Stimulated activated CD8-positive, alpha-beta memory T cell treated with anti-CD3 and anti-CD28 coated beads, Interleukin-12 subunit alpha, Interleukin-12 subunit beta, amount 100 ng/mL, for 24 hours (primary cell): ENCODE measurements around the gene ZNRF2.

Source experiments
- DNase-seq: peaks from one replicate; pipeline ENCODE4 v3.0.0-alpha.2; 2020; ENCODE audit errors: extremely low read depth

ZNRF2 gene

GRCh38 chr7:30321089-30321881, 36.9 kb downstream of the ZNRF2 start:
- no peak for DNase-seq

DNA sequence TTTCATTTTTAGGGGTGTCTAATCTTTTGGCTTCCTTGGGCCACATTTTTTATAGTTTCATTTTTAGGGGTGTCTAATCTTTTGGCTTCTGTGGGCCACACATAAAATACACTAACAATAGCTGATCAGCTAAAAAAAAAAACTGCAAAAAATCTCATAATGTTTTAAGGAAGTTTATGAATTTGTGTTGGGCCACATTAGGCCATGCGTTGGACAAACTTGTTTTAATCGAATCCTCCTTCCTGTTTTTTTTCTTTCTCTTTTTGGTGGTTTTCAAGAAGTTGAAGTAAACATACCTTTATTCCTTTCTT, 37.4 kb downstream of the ZNRF2 start:
- no peak for DNase-seq

GRCh38 chr7:30322271-30323005, 38.0 kb downstream of the ZNRF2 start:
- no peak for DNase-seq

- DNase-seq = no peak
Measured at GRCh38 chr7:30323006-30323355, 38.6 kb downstream of the ZNRF2 start.

- no peak for DNase-seq
Measured at GRCh38 chr7:30327813-30328212, 43.4 kb downstream of the ZNRF2 start.

GRCh38 chr7:30328381-30328780, 44.0 kb downstream of the ZNRF2 start:
- no peak for DNase-seq

DNA sequence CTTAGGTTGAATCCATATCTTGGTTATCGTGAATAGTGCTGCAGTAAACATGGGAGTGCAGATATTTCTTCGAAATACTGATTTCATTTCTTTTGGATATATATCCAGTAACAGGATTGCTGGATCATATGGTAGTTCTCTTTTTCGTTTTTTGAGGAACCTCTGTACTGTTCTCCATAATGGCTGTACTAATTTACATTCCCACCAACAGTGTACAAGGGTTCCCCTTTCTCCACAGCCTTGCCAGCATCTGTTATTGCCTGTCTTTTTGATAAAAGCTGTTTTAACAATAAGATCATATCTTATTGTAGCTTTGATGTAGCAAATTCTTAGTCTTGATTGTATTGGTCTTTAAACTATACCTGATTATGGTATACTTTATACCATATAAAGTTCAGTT, 45.3 kb downstream of the ZNRF2 start:
- no peak for DNase-seq

DNA sequence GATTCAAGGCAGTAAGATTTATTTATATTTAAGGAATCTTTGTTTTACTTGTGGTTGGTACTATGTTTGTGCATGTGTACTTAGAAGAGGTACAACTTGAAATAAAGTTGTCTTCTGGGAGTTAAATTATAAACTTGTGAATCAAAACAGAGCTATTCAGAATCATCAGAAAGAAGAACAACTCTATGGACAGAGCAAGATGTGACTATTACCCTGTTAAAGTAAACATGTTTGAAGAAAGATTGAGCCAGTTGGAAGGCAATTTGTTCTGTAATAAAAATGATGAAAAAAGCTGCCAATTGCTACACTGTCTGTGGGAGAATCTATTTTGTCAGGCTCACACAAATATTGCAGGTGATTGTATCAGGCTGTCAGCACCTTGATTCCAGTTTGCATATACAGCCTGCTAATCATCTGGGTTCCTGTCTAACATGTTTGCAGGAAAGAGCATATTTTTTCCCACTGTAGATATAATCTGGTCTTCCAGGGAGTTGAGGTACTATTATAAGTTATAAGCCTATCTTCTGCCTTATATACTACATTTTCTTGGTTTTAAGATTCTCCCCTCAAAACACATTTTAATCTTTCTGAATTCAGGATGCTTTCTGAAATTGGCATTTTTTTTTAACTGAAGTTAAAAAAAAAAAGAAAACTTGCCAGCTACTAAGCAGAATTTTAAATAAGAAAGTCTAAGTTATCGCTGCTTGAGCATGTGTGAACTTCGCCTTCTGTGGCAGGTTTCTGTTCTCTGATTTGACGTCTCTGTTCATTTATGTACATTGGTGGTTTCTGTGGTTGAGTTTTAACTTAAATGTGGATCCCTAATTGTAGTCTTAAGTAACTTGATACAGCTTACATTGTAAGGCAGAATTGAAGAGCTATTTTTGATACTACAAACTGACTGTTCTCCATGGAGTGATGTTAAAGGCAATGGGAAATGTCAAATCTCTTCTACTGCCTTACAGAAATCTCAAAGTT, 46.0 kb downstream of the ZNRF2 start:
- no peak for DNase-seq

DNA sequence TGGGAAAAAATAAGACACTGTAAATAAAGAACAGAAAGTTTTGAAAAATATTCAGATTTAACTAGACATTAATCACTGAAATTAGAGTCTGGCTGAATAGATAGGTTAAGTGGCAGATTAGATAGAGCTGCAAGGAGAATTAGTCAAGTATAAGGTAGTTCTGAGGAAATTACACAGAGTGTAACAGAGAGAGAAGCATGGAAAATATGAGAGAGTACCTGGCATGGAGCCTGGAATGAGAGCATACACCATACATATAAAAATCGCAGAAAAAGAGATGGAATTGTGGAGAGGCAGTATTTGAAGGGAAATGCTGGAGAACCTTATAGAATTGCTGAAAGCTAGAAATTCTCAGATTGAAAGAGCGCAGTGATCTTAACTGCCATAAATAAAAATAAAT, 46.9 kb downstream of the ZNRF2 start:
- DNase-seq = no peak

DNA sequence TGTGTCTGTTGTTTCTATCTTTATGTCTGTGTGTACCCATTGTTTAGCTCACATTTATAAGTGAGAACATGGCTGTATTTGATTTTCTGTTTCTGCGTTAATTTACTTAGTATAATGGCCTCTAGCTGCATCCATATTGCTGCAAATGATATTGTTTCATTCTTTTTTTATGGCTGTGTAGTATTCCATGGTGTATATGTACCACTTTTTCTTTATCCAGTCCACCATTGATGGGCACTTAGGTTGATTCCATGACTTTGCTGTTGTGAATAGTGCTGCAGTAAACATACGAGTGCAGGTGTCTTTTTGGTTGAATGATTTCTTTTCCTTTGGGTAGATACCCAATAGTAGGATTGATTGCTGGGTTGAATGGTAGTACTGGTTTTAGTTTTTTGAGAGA, 48.2 kb downstream of the ZNRF2 start:
- no peak for DNase-seq

DNA sequence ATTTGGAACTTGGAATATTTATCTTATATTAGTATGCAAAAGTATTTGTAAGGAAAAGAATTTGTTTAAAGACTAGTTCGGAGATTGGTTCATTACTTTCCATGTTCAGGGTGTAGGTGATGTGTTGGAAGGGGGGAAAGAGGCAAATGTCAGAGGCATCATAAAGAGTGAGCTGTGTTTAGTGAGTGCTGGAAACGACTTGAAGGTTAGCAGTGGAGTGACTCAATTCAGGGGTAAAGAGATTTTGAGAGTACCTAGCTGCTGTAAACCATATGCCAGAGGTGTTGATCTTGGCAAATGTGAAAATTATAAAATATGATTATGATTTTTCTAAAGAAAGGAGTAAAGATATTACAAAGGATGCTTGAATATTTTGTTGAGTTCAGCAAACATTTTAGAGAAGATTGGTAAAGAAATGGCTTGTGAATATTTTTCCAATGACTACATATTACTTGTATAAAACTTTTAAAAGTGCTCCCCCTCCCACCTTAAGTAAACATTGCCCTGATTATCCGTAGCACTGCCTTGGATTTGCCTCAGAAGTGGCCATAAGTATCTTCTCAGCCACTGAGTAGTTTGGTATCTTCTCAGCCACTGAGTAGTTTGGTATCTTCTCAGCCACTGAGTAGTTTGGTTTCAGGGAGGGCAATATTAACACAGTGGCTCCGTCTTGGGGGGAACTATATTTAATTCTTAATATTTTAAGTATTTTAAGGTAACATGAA, 51.5 kb downstream of the ZNRF2 start:
- DNase-seq = no peak

- no peak for DNase-seq
Measured at GRCh38 chr7:30344513-30344912, 60.1 kb downstream of the ZNRF2 start.

DNA sequence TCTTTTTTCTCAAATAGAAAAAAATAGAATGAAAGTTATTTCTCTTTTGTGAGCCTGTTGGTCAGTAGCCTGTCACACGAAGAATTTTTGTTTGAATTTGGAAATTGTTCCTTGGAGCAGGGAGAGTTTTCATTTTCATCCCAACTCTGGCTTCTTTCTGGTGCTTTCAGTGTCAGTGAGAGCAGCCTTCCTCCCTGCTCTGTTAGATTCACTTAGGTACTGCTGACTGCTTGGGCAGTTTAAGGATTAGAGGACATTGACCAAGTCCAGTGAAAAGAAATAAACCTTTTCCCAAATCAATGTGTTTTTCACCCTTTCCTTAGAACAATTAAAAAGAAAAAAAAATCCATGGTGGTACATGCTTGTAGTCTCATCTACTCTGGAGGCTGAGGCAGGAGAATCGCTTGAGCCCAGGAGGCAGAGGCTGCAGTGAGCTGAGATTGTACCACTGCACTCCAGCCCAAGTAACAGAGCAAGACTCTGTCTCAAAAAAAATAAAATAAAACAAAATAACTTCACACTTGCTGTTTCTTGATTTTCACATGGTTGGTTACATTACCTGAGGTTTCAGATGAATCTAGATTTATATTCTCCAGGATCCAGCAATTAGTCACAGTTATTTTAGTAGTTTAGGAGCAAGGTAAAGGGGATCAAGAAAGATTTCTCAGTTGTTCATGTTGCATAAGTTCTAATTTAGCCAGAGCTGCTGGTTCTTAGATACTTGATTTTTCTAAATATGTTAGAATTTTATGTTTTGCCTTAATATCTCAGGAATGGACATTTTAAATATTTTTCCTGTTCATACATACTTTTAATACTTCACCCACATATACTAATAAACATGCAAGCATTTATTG, 63.1 kb downstream of the ZNRF2 start:
- no peak for DNase-seq

GRCh38 chr7:30348083-30348560, 63.7 kb downstream of the ZNRF2 start:
- peak; percentile 16 for DNase-seq

- DNase-seq = no peak
Measured at GRCh38 chr7:30349170-30349569, 64.8 kb downstream of the ZNRF2 start.

DNA sequence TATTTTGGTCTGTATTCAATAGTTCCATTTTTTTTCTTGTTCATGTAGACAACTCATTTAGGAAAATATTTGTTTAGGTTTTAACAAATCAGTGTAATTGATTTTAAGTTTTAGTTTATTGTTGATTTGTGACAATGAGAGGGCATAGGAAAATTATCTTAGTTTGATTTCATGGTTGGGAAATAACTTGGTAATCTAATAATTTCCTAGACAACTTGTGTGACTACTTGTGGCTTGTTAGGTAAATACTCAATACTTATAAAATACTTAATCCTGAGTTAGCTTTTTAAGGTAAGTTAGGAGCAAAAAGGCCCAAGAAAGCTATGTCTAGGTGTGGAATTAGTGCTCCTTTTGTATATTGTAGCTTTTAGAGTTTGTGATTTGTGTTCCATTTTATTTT, 65.4 kb downstream of the ZNRF2 start:
- no peak for DNase-seq

GRCh38 chr7:30351286-30351685, 66.9 kb downstream of the ZNRF2 start:
- DNase-seq = no peak

DNA sequence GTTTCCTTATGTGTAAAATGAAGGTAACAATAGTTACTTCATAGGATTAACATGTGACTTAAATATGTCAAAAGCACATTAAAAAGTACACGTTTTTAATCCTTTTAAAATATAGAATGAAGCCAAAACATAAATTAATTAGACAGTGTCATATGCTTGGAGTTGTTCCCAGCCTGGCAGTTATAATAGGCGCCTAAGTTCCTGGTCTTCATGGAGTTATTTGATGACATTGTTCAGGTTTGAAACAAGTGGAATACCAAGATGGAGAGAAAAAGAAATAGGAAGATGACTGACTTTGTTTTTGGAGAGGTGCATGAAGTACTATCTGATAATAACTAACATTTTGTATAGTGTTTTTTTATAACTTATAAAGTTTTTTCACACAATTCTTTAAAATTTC, 67.3 kb downstream of the ZNRF2 start:
- no peak for DNase-seq

- DNase-seq = no peak
Measured at GRCh38 chr7:30352169-30352568, 67.8 kb downstream of the ZNRF2 start.

DNA sequence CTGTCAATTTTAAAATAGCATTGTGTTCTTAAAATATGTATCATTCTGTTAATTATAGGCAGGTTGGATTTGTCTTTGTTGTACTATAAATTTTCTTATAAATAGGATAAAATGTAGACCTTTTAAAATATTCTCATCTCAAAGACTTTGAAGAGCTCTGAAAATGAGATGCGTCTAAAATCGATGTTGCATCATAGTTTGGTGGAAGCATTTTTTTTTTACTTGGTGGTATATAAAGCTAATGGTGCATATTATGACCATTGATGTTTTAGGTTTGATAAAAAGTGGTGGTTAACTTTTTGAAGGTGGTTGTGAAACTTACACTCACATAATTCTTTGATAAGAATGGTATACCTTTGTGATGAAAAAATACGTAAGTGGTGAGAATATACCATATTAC, 69.1 kb downstream of the ZNRF2 start:
- no peak for DNase-seq
